ENCODE data around the gene MBD1.

Gene MBD1

DNA sequence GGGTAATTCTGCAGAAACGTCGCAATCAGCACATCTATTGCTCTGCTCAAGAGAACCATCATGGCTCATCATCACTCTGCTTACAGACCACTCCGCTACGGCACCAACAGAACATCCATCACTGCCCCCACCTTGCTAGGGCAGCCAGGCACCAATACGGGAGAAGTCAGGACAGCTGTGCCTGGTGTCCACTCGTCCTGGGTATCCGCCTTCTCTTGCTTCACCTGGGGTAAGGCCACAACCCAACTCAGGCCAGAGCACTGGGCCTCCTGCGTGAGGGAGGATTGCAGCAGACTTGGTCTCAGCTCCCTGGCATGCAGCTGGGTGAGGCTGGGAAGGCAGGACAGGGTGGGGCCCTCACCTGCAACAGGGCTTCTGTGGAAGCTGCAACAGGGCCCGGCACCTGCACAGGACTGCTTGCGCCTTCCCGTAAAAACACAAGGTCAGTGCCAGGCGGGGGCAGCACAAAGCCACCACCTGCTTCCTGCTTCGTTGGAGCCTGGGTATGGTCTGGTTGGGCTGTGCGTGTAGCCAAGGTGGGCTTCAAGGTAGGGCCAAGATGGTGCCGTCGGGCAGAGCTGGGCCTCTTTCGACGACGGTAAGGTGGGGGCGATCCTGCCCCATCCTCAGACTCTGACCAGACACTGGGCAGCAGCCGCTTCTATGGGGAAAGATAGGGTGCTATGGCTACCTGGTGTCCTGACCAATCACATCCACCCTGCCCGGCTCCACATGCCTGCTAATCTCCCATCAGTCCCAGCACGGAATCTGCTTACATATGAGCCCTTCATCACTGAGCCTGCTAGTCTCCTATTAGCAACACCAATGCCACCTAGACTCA, 7.9 kb downstream of the MBD1 start:
- Histone ChIP-seq H3K9ac (ENCODE audit: low read depth, low read length, poor library complexity, severe bottlenecking) (no peak overlapping the region), H2AFZ (ENCODE audit: low read length) (no peak overlapping the region), H3K9me3 (ENCODE audit: insufficient read depth, low read depth, low read length) (no peaks in the 10 kb centered on the region), H3K4me3 (ENCODE audit: low read length, poor library complexity, severe bottlenecking) (no peak overlapping the region), H3K27me3 (ENCODE audit: insufficient read depth, low read length, poor library complexity, severe bottlenecking) (no peaks in the 10 kb centered on the region), H3K4me1 (ENCODE audit: insufficient read depth, low read length, poor library complexity, severe bottlenecking) (peaks cover 3% of the 10 kb centered on the region), H3K79me2 (ENCODE audit: insufficient read depth, low read length) (peaks cover 6% of the 10 kb centered on the region; the same call in 1 of the 2 replicates), H3K36me3 (ENCODE audit: insufficient read depth, low read length) (peaks cover 74% of the 10 kb centered on the region; the same call in 1 of the 2 replicates), H3F3A (ENCODE audit: low read depth) (no peaks in the 10 kb centered on the region), H4K20me1 (ENCODE audit: insufficient read depth, low read length, poor library complexity, severe bottlenecking) (peaks cover 8% of the 10 kb centered on the region), H3K4me2 (ENCODE audit: low read depth, low read length, poor library complexity, severe bottlenecking) (no peak overlapping the region), H3K9me2 (replicated peaks; ENCODE audit: low read depth, low read length) (no peaks in the 10 kb centered on the region)
- no peak for TF ChIP-seq EZH2phosphoT487 (IDR thresholded peaks at IDR 0.05; ENCODE audit: borderline replicate concordance)
- TF ChIP-seq, protein P1, sequence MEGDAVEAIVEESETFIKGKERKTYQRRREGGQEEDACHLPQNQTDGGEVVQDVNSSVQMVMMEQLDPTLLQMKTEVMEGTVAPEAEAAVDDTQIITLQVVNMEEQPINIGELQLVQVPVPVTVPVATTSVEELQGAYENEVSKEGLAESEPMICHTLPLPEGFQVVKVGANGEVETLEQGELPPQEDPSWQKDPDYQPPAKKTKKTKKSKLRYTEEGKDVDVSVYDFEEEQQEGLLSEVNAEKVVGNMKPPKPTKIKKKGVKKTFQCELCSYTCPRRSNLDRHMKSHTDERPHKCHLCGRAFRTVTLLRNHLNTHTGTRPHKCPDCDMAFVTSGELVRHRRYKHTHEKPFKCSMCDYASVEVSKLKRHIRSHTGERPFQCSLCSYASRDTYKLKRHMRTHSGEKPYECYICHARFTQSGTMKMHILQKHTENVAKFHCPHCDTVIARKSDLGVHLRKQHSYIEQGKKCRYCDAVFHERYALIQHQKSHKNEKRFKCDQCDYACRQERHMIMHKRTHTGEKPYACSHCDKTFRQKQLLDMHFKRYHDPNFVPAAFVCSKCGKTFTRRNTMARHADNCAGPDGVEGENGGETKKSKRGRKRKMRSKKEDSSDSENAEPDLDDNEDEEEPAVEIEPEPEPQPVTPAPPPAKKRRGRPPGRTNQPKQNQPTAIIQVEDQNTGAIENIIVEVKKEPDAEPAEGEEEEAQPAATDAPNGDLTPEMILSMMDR (conservative IDR thresholded peaks at IDR 0.05; ENCODE audit: low read length), result no peak

DNA sequence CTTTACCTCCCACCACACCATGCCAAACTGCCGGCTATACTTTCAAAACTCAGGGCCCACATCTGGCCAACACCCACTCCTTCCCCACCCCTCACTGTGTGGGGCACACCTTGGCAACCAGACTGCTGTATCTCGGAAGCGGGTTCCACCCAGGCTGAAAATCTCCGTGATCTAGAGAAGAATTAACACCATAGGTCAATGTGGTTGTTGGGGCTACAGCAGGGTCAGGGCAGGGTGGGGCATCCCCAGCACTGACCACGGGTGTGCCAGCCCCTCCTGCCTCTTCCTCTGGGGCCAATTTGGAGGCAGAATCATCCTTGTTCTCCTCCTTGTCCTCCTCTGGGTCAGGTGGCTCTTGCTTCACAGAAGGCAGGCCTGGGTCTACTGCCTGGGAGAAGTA, 8.8 kb downstream of the MBD1 start:
- Histone ChIP-seq H3K4me3 (ENCODE audit: low read length, poor library complexity, severe bottlenecking) (no peak overlapping the region), H3K9me3 (ENCODE audit: insufficient read depth, low read depth, low read length) (no peaks in the 10 kb centered on the region), H3K9ac (ENCODE audit: low read depth, low read length, poor library complexity, severe bottlenecking) (no peak overlapping the region), H3K9me2 (replicated peaks; ENCODE audit: low read depth, low read length) (no peaks in the 10 kb centered on the region), H2AFZ (ENCODE audit: low read length) (no peak overlapping the region), H3K36me3 (ENCODE audit: insufficient read depth, low read length) (peaks cover 74% of the 10 kb centered on the region; the same call in 1 of the 2 replicates), H4K20me1 (ENCODE audit: insufficient read depth, low read length, poor library complexity, severe bottlenecking) (no peaks in the 10 kb centered on the region), H3F3A (ENCODE audit: low read depth) (no peaks in the 10 kb centered on the region), H3K4me1 (ENCODE audit: insufficient read depth, low read length, poor library complexity, severe bottlenecking) (no peaks in the 10 kb centered on the region), H3K4me2 (ENCODE audit: low read depth, low read length, poor library complexity, severe bottlenecking) (no peak overlapping the region), H3K27me3 (ENCODE audit: insufficient read depth, low read length, poor library complexity, severe bottlenecking) (no peaks in the 10 kb centered on the region), H3K79me2 (ENCODE audit: insufficient read depth, low read length) (no peaks in the 10 kb centered on the region)
- no peak for TF ChIP-seq EZH2phosphoT487 (IDR thresholded peaks at IDR 0.05; ENCODE audit: borderline replicate concordance)
- TF ChIP-seq, protein P1 (conservative IDR thresholded peaks at IDR 0.05; ENCODE audit: low read length), result no peak

DNA sequence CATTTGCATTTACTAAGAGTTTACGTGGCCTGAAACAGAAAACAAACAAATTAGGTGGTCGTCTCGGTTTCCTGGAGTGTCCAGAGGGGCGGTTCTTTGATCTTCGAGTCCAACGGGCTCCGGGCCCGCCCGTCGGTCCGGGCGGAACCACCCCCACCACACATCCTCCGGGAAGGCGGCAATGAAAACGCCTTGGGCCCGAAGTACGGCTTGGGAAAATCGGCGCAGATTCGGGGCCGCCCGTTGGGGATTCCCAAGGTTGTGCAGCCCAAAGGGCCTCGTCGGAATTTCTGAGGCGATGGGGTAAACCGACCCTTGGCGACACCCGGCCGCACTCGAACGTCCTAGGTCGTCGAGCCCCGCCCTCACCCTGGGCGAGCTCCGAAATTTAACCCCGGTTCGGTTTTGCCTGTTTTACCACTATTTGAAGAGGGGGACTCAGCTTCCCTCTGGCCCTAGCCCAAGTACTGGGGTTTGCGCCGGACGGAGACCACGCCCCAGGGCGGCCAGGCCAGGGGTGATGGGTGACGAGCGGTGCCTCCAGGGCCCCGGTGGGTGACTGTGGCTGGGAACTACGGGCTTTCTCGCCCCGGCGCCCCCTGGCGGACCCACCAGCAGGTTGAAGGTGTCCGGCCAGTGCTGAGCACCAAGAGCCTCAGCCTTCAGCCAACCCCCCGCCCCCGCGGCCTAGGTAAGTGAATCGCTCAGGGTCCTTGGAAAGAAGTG, 13.1 kb downstream of the MBD1 start:
- Histone ChIP-seq H3K79me2 (ENCODE audit: insufficient read depth, low read length) (no peaks in the 10 kb centered on the region), H3F3A (ENCODE audit: low read depth) (no peaks in the 10 kb centered on the region), H3K9ac (ENCODE audit: low read depth, low read length, poor library complexity, severe bottlenecking) (no peak overlapping the region), H3K9me2 (replicated peaks; ENCODE audit: low read depth, low read length) (no peaks in the 10 kb centered on the region), H2AFZ (ENCODE audit: low read length) (no peak overlapping the region), H3K4me1 (ENCODE audit: insufficient read depth, low read length, poor library complexity, severe bottlenecking) (peaks cover 12% of the 10 kb centered on the region), H3K9me3 (ENCODE audit: insufficient read depth, low read depth, low read length) (no peaks in the 10 kb centered on the region), H4K20me1 (ENCODE audit: insufficient read depth, low read length, poor library complexity, severe bottlenecking) (no peaks in the 10 kb centered on the region), H3K27me3 (ENCODE audit: insufficient read depth, low read length, poor library complexity, severe bottlenecking) (no peaks in the 10 kb centered on the region), H3K4me3 (ENCODE audit: low read length, poor library complexity, severe bottlenecking) (no peak overlapping the region), H3K4me2 (ENCODE audit: low read depth, low read length, poor library complexity, severe bottlenecking) (no peak overlapping the region), H3K36me3 (ENCODE audit: insufficient read depth, low read length) (peaks cover 36% of the 10 kb centered on the region; the same call in 1 of the 2 replicates)
- TF ChIP-seq, protein P1 (conservative IDR thresholded peaks at IDR 0.05; ENCODE audit: low read length), result peak; percentile 54
- no peak for TF ChIP-seq EZH2phosphoT487 (IDR thresholded peaks at IDR 0.05; ENCODE audit: borderline replicate concordance)
